ENCODE results near the gene ZBTB34.

Gene ZBTB34

GRCh38 chr9:126915846-126916543 is 55.6 kb downstream of the ZBTB34 start:
- peak overlapping the region; percentile 53 for H3K4me3 ChIP-seq (ENCODE audit: low read depth, low read length)

- no peak overlapping the region for H3K4me3 ChIP-seq (ENCODE audit: low read depth, low read length)
Measured at GRCh38 chr9:126916909-126917308, 56.5 kb downstream of the ZBTB34 start.

- H3K4me3 ChIP-seq (ENCODE audit: low read depth, low read length) = no peak overlapping the region
Measured at GRCh38 chr9:126919193-126919592, 58.8 kb downstream of the ZBTB34 start.

GRCh38 chr9:126925876-126926275 is 65.4 kb downstream of the ZBTB34 start:
- no peak overlapping the region for H3K4me3 ChIP-seq (ENCODE audit: low read depth, low read length)

GRCh38 chr9:126926364-126926763 is 65.9 kb downstream of the ZBTB34 start:
- H3K4me3 ChIP-seq (ENCODE audit: low read depth, low read length) = no peak overlapping the region

GRCh38 chr9:126927419-126927818 is 67.0 kb downstream of the ZBTB34 start:
- H3K4me3 ChIP-seq (ENCODE audit: low read depth, low read length) = no peak overlapping the region

- H3K4me3 ChIP-seq (ENCODE audit: low read depth, low read length) = no peak overlapping the region
Measured at GRCh38 chr9:126932871-126933321, 72.5 kb downstream of the ZBTB34 start.

- H3K4me3 ChIP-seq (ENCODE audit: low read depth, low read length) = no peak overlapping the region
Measured at GRCh38 chr9:126933334-126933980, 73.0 kb downstream of the ZBTB34 start.

- no peak overlapping the region for H3K4me3 ChIP-seq (ENCODE audit: low read depth, low read length)
Measured at GRCh38 chr9:126934441-126934840, 74.0 kb downstream of the ZBTB34 start.
